Measurements from ENCODE around the gene SLC12A4. TPM values are rescaled to one million over a fixed set of nuclear protein-coding genes. Genes with fewer than 3 reads are reported as not detected.

The SLC12A4 gene
- total and polyA plus RNA-seq, 2 of the 13 experiments (the other 11 are each of a cell fraction or from before 2014, with no cell fraction given), result 65.1 to 84.3 TPM

DNA sequence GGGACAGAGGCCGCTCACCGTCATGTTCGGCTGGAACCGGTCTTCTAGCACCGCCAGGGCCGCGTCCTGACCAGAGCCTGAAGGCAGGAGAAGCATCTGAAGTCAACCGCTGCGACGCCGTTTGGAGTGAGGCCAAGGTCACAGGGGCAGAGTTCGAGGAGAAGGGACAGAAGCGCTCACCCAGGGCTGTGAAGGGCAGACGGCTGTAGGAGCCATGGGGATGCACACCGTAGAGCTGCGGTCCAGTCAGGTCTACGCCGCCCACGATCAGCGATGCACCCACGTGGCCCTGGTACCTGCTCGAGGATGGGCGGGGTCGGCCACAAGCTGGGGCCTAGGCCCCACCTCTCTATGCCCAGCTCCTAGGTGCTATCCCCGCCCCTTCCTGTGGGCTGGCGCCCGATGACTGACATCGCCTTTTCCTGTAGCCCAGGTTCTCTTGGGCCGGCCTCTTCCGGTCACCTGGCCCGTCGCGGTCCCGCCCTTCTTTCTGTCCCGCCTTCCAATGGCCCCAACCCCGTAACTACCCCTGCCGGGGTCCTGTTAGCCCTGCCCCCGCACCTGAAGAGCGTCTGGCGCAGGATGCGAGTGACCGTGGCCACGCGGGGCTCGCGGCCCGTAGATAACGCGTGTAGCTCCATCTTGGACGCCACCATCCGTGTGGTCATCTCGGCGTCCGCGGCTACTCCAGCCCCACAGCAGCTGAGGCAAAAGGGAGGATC is 32.9 kb downstream of the SLC12A4 start (continued):
- TF ChIP-seq BCLAF1 (IDR thresholded peaks at IDR 0.05) (no peak), TFAP4 (IDR thresholded peaks at IDR 0.05; ENCODE audit: borderline replicate concordance, low read depth) (peak; percentile 78; the same call in 1 of the 2 replicates), ZBTB20 (CRISPR knock-in tag; IDR thresholded peaks at IDR 0.05; ENCODE audit: borderline replicate concordance, low read depth) (peak; percentile 73; the same call in 1 of the 2 replicates), ZFP36L1 (CRISPR knock-in tag; IDR thresholded peaks at IDR 0.05) (peak; percentile 92; the same call in 1 of the 2 replicates), ZNF75D (CRISPR knock-in tag; IDR thresholded peaks at IDR 0.05; ENCODE audit: borderline replicate concordance) (no peak), PITX1 (CRISPR knock-in tag; IDR thresholded peaks at IDR 0.05) (peak; percentile 16; the same call in 1 of the 2 replicates), ZNF503 (CRISPR knock-in tag; IDR thresholded peaks at IDR 0.05) (peak; percentile 82), ZFP37 (CRISPR knock-in tag; IDR thresholded peaks at IDR 0.05; ENCODE audit: borderline replicate concordance) (peak; percentile 80; the same call in 1 of the 2 replicates), LRRFIP1 (CRISPR knock-in tag; conservative IDR thresholded peaks at IDR 0.05) (no peak; the same call in 1 of the 2 replicates), ZNF333 (CRISPR knock-in tag; IDR thresholded peaks at IDR 0.05; ENCODE audit: borderline replicate concordance) (peak; percentile 93; the same call in 1 of the 2 replicates), ZNF225 (CRISPR knock-in tag; IDR thresholded peaks at IDR 0.05) (peak; percentile 68; the same call in 1 of the 2 replicates), ZNF879 (CRISPR knock-in tag; IDR thresholded peaks at IDR 0.05) (no peak), HINFP (CRISPR knock-in tag; IDR thresholded peaks at IDR 0.05; ENCODE audit: low read depth) (peak; percentile 72), CCDC6 (CRISPR knock-in tag; IDR thresholded peaks at IDR 0.05) (peak; percentile 77), SNAPC2 (CRISPR knock-in tag; IDR thresholded peaks at IDR 0.05) (no peak; the same call in none of the 2 replicates)
- TF ChIP-seq, protein P1, sequence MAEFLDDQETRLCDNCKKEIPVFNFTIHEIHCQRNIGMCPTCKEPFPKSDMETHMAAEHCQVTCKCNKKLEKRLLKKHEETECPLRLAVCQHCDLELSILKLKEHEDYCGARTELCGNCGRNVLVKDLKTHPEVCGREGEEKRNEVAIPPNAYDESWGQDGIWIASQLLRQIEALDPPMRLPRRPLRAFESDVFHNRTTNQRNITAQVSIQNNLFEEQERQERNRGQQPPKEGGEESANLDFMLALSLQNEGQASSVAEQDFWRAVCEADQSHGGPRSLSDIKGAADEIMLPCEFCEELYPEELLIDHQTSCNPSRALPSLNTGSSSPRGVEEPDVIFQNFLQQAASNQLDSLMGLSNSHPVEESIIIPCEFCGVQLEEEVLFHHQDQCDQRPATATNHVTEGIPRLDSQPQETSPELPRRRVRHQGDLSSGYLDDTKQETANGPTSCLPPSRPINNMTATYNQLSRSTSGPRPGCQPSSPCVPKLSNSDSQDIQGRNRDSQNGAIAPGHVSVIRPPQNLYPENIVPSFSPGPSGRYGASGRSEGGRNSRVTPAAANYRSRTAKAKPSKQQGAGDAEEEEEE (CRISPR knock-in tag; IDR thresholded peaks at IDR 0.05; ENCODE audit: borderline replicate concordance), result peak; percentile 67; the same call in 1 of the 2 replicates
